T-helper 9 cell (primary cell): ENCODE results near the gene U2AF2.

Experiments used
- DNase-seq: peaks from one replicate; pipeline ENCODE4 v3.0.0-alpha.2; 2020

U2AF2 gene

GRCh38 chr19:55691561-55692481 is 37.0 kb downstream of the U2AF2 start:
- DNase-seq, result no peak

- DNase-seq, result no peak
These were observed 37.8 kb downstream of the U2AF2 start for GRCh38 chr19:55692681-55693081.

GRCh38 chr19:55693336-55693974 is 38.6 kb downstream of the U2AF2 start:
- DNase-seq, result no peak

- DNase-seq, result no peak
These were observed 39.4 kb downstream of the U2AF2 start for GRCh38 chr19:55694241-55694655.

GRCh38 chr19:55694656-55695491 is 40.0 kb downstream of the U2AF2 start:
- no peak for DNase-seq

GRCh38 chr19:55695511-55696290 is 40.9 kb downstream of the U2AF2 start:
- DNase-seq, result no peak

- no peak for DNase-seq
These were observed 41.6 kb downstream of the U2AF2 start for GRCh38 chr19:55696301-55697068.

- no peak for DNase-seq
These were observed 42.2 kb downstream of the U2AF2 start for GRCh38 chr19:55697069-55697440.

- no peak for DNase-seq
These were observed 42.9 kb downstream of the U2AF2 start for GRCh38 chr19:55697698-55698097.

- no peak for DNase-seq
These were observed 43.4 kb downstream of the U2AF2 start for GRCh38 chr19:55698256-55698655.

GRCh38 chr19:55699221-55699620 is 44.4 kb downstream of the U2AF2 start:
- DNase-seq, result no peak

- DNase-seq, result no peak
These were observed 46.0 kb downstream of the U2AF2 start for GRCh38 chr19:55700813-55701212.

GRCh38 chr19:55702131-55702627 is 47.3 kb downstream of the U2AF2 start:
- DNase-seq, result no peak

- DNase-seq, result peak; percentile 41
These were observed 49.0 kb downstream of the U2AF2 start for GRCh38 chr19:55703790-55704215.

- no peak for DNase-seq
These were observed 49.8 kb downstream of the U2AF2 start for GRCh38 chr19:55704494-55705245.

GRCh38 chr19:55705972-55706371 is 51.1 kb downstream of the U2AF2 start:
- DNase-seq, result no peak

GRCh38 chr19:55711719-55712118 is 56.9 kb downstream of the U2AF2 start:
- DNase-seq, result no peak

GRCh38 chr19:55712804-55713631 is 58.2 kb downstream of the U2AF2 start:
- DNase-seq, result no peak

GRCh38 chr19:55716531-55716930 is 61.7 kb downstream of the U2AF2 start:
- no peak for DNase-seq

GRCh38 chr19:55717251-55717650 is 62.4 kb downstream of the U2AF2 start:
- DNase-seq, result no peak
